Neural cell (in vitro differentiated cells): Measurements from ENCODE around the gene C11orf91.

Experiments used
- CTCF ChIP-seq: fragments of 450-650 bp; IDR thresholded peaks from 2 replicates; pipeline ENCODE4 v1.5.1; 2014; ENCODE audit warnings: antibody characterized with exemption, mild to moderate bottlenecking, moderate library complexity; ENCODE audit not compliant: poor library complexity, severe bottlenecking
- EP300 ChIP-seq: fragments of 450-650 bp; conservative IDR thresholded peaks from 2 replicates; pipeline ENCODE4 v1.6.1; 2014; ENCODE audit warnings: antibody characterized with exemption, mild to moderate bottlenecking, moderate library complexity; ENCODE audit not compliant: poor library complexity, severe bottlenecking
- EZH2 ChIP-seq: fragments of 200-600, 300-800 bp; shearing (Covaris generic), sonication (generic); IDR thresholded peaks from 2 replicates; pipeline ENCODE4 v1.6.1; 2014; ENCODE audit warnings: antibody characterized with exemption, low read length, borderline replicate concordance, mild to moderate bottlenecking; ENCODE audit not compliant: insufficient read depth, poor library complexity, severe bottlenecking
- RAD21 ChIP-seq: fragments of 450-650 bp; conservative IDR thresholded peaks from 2 replicates; pipeline ENCODE4 v1.6.1; 2014; ENCODE audit warnings: antibody characterized with exemption, mild to moderate bottlenecking, moderate library complexity

GRCh38 chr11:33730716-33731115 is 30.1 kb upstream of the C11orf91 start:
- TF ChIP-seq CTCF (no peak), EZH2 (no peak), EP300 (no peak), RAD21 (no peak)
